Neural cell (in vitro differentiated cells): Measurements from ENCODE around the gene HDC.

Source experiments
- RAD21 ChIP-seq: fragments of 450-650 bp; conservative IDR thresholded peaks from 2 replicates; pipeline ENCODE4 v1.6.1; 2014; ENCODE audit warnings: antibody characterized with exemption, mild to moderate bottlenecking, moderate library complexity
- REST ChIP-seq: IDR thresholded peaks from 2 replicates; pipeline ENCODE4 v1.6.1; 2012; ENCODE audit warnings: borderline replicate concordance
- TF ChIP-seq, protein P1 (sequence below): fragments of 450-650 bp; IDR thresholded peaks from 2 replicates; pipeline ENCODE4 v1.5.1; 2014; ENCODE audit warnings: antibody characterized with exemption, mild to moderate bottlenecking, moderate library complexity; ENCODE audit not compliant: poor library complexity, severe bottlenecking

GRCh38 chr15:50260969-50261496, 4.5 kb downstream of the HDC start:
- TF ChIP-seq, protein P1, sequence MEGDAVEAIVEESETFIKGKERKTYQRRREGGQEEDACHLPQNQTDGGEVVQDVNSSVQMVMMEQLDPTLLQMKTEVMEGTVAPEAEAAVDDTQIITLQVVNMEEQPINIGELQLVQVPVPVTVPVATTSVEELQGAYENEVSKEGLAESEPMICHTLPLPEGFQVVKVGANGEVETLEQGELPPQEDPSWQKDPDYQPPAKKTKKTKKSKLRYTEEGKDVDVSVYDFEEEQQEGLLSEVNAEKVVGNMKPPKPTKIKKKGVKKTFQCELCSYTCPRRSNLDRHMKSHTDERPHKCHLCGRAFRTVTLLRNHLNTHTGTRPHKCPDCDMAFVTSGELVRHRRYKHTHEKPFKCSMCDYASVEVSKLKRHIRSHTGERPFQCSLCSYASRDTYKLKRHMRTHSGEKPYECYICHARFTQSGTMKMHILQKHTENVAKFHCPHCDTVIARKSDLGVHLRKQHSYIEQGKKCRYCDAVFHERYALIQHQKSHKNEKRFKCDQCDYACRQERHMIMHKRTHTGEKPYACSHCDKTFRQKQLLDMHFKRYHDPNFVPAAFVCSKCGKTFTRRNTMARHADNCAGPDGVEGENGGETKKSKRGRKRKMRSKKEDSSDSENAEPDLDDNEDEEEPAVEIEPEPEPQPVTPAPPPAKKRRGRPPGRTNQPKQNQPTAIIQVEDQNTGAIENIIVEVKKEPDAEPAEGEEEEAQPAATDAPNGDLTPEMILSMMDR = no peak
- TF ChIP-seq REST (no peak), RAD21 (no peak)
